ENCODE data around the gene TRAF4. TPM values are rescaled to one million over a fixed set of nuclear protein-coding genes. Genes with fewer than 3 reads are reported as not detected.

Gene TRAF4
- total and polyA plus RNA-seq, 10 of the 15 experiments (the other 5 are each of a cell fraction or from before 2014, with no cell fraction given) = 3.7 to 197 (median 66.4) TPM

DNA sequence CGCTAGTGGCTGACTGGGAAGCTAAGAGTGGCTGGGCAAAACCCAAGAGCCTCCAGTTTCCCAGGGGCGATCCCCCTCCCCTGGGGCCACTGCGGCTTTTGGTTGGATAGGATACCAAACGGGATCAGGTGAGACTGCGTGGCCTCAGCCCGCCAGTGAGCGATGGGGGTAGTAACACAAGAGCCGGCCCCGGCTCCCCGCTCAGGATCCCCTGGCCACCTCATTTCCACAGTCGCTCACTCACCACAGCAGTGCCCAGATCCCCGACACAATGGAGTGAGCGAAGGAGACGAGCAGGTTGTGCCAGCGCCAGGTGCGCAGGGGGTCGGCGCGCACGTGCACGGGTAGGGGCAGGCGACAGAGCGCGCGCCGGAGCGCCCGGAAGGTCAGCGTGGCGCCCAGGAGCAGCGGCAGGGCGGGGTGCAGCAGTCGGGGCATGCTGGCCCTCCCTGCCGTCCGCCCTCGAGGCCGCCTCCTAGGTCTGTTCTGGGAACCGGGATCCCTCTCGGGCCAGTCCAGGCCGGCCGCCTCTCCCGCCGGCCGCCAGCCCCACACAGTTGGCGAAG, 18.1 kb upstream of the TRAF4 start (continued):
- TF ChIP-seq, protein P1, sequence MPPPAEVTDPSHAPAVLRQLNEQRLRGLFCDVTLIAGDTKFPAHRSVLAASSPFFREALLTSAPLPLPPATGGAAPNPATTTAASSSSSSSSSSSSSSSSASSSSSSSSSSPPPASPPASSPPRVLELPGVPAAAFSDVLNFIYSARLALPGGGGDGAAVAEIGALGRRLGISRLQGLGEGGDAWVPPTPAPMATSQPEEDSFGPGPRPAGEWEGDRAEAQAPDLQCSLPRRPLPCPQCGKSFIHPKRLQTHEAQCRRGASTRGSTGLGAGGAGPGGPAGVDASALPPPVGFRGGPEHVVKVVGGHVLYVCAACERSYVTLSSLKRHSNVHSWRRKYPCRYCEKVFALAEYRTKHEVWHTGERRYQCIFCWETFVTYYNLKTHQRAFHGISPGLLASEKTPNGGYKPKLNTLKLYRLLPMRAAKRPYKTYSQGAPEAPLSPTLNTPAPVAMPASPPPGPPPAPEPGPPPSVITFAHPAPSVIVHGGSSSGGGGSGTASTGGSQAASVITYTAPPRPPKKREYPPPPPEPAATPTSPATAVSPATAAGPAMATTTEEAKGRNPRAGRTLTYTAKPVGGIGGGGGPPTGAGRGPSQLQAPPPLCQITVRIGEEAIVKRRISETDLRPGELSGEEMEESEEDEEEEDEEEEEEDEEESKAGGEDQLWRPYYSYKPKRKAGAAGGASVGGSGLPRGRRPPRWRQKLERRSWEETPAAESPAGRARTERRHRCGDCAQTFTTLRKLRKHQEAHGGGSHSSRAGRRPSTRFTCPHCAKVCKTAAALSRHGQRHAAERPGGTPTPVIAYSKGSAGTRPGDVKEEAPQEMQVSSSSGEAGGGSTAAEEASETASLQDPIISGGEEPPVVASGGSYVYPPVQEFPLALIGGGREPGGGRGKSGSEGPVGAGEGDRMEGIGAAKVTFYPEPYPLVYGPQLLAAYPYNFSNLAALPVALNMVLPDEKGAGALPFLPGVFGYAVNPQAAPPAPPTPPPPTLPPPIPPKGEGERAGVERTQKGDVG (CRISPR knock-in tag; IDR thresholded peaks at IDR 0.05) = no peak
- TF ChIP-seq TARDBP (IDR thresholded peaks at IDR 0.05; ENCODE audit: borderline replicate concordance) = 0 out of 2 replicates have a peak, but pooled peaks have one; percentile 15
- TF ChIP-seq NR2F1 (conservative IDR thresholded peaks at IDR 0.05) = peak; percentile 67
- TF ChIP-seq BRCA1 (IDR thresholded peaks at IDR 0.05; ENCODE audit: low read depth, low read length) = no peak
- TF ChIP-seq NBN (IDR thresholded peaks at IDR 0.05) = no peak
- TF ChIP-seq ZSCAN29 (IDR thresholded peaks at IDR 0.05) = no peak
- no peak for TF ChIP-seq NRF1 (conservative IDR thresholded peaks at IDR 0.05; ENCODE audit: low read depth, low read length)
- TF ChIP-seq, protein P2, sequence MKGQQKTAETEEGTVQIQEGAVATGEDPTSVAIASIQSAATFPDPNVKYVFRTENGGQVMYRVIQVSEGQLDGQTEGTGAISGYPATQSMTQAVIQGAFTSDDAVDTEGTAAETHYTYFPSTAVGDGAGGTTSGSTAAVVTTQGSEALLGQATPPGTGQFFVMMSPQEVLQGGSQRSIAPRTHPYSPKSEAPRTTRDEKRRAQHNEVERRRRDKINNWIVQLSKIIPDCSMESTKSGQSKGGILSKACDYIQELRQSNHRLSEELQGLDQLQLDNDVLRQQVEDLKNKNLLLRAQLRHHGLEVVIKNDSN (IDR thresholded peaks at IDR 0.05; ENCODE audit: borderline replicate concordance, extremely low read length, insufficient read depth, low read depth, low read length) = peak; percentile 7
- peak; percentile 81 for TF ChIP-seq POLR2A (IDR thresholded peaks at IDR 0.05; ENCODE audit: low read depth, low read length)
- TF ChIP-seq IKZF1 (conservative IDR thresholded peaks at IDR 0.05) = peak; percentile 59
- peak; percentile 86 for TF ChIP-seq MYC (IDR thresholded peaks at IDR 0.05; ENCODE audit: insufficient read depth, insufficient read length, insufficient replicate concordance, low read length, severe bottlenecking)
- TF ChIP-seq SRF (IDR thresholded peaks at IDR 0.05; ENCODE audit: low read depth in 2 of 2, low read length in 2 of 2) = no peak
- peak; percentile 79; the same call in 1 of the 2 replicates for TF ChIP-seq POLR2AphosphoS2 (IDR thresholded peaks at IDR 0.05; ENCODE audit: low read depth, low read length)
- TF ChIP-seq, protein P3, sequence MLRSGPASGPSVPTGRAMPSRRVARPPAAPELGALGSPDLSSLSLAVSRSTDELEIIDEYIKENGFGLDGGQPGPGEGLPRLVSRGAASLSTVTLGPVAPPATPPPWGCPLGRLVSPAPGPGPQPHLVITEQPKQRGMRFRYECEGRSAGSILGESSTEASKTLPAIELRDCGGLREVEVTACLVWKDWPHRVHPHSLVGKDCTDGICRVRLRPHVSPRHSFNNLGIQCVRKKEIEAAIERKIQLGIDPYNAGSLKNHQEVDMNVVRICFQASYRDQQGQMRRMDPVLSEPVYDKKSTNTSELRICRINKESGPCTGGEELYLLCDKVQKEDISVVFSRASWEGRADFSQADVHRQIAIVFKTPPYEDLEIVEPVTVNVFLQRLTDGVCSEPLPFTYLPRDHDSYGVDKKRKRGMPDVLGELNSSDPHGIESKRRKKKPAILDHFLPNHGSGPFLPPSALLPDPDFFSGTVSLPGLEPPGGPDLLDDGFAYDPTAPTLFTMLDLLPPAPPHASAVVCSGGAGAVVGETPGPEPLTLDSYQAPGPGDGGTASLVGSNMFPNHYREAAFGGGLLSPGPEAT (IDR thresholded peaks at IDR 0.05; ENCODE audit: low read depth) = no peak
- TF ChIP-seq FOS (IDR thresholded peaks at IDR 0.05; ENCODE audit: borderline replicate concordance, extremely low read depth, insufficient read length) = no peak
- TF ChIP-seq, protein P4, sequence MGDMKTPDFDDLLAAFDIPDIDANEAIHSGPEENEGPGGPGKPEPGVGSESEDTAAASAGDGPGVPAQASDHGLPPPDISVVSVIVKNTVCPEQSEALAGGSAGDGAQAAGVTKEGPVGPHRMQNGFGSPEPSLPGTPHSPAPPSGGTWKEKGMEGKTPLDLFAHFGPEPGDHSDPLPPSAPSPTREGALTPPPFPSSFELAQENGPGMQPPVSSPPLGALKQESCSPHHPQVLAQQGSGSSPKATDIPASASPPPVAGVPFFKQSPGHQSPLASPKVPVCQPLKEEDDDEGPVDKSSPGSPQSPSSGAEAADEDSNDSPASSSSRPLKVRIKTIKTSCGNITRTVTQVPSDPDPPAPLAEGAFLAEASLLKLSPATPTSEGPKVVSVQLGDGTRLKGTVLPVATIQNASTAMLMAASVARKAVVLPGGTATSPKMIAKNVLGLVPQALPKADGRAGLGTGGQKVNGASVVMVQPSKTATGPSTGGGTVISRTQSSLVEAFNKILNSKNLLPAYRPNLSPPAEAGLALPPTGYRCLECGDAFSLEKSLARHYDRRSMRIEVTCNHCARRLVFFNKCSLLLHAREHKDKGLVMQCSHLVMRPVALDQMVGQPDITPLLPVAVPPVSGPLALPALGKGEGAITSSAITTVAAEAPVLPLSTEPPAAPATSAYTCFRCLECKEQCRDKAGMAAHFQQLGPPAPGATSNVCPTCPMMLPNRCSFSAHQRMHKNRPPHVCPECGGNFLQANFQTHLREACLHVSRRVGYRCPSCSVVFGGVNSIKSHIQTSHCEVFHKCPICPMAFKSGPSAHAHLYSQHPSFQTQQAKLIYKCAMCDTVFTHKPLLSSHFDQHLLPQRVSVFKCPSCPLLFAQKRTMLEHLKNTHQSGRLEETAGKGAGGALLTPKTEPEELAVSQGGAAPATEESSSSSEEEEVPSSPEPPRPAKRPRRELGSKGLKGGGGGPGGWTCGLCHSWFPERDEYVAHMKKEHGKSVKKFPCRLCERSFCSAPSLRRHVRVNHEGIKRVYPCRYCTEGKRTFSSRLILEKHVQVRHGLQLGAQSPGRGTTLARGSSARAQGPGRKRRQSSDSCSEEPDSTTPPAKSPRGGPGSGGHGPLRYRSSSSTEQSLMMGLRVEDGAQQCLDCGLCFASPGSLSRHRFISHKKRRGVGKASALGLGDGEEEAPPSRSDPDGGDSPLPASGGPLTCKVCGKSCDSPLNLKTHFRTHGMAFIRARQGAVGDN (IDR thresholded peaks at IDR 0.05) = peak; percentile 58; the same call in 1 of the 2 replicates
- TF ChIP-seq EED (IDR thresholded peaks at IDR 0.05; ENCODE audit: low read depth) = peak; percentile 47; the same call in 1 of the 2 replicates
- TF ChIP-seq CBX5 (IDR thresholded peaks at IDR 0.05; ENCODE audit: low read depth) = no peak
- TF ChIP-seq, protein P5, sequence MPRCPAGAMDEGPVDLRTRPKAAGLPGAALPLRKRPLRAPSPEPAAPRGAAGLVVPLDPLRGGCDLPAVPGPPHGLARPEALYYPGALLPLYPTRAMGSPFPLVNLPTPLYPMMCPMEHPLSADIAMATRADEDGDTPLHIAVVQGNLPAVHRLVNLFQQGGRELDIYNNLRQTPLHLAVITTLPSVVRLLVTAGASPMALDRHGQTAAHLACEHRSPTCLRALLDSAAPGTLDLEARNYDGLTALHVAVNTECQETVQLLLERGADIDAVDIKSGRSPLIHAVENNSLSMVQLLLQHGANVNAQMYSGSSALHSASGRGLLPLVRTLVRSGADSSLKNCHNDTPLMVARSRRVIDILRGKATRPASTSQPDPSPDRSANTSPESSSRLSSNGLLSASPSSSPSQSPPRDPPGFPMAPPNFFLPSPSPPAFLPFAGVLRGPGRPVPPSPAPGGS (IDR thresholded peaks at IDR 0.05; ENCODE audit: borderline replicate concordance, insufficient read depth, low read depth, low read length, poor library complexity, severe bottlenecking) = no peak
